ENCODE measurements around the gene RBM17.
"Not testable (repeated sequence)": the region's sequence is repeated elsewhere in the genome, so short reads cannot be mapped to it uniquely, and the experiment has no call there.

DNA sequence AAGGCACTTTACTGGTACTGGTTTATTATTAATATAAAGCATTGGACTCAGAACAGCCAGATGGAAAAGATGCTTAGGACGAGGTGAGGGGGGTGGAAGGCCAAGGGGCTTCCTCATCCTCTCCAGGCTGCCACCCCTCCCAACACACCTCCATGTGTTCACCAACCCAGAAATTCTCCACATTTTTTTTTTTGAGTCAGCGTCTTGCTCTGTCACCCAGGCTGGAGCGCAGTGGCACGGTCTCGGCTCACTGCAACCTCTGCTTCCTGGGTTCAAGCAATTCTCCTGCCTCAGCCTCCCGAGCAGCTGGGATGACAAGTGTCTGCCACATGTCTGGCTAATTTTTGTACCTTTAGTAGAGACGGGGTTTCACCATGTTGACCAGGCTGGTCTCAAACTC is 53.4 kb downstream of the RBM17 start:
- not testable (repeated sequence) for TF ChIP-seq POLR2AphosphoS5 (IDR thresholded peaks at IDR 0.05; ENCODE audit: low read depth, low read length); POLR2A (IDR thresholded peaks at IDR 0.05; ENCODE audit: low read depth, low read length); TAF1 (IDR thresholded peaks at IDR 0.05; ENCODE audit: borderline replicate concordance, low read depth, low read length)

Measured in GM12892 (cell line).